SK-N-SH (cell line): ENCODE data around the gene NEURL1. TPM values are rescaled to one million over a fixed set of nuclear protein-coding genes. Genes with fewer than 3 reads are reported as not detected.

Experiments
- CTCF ChIA-PET: fragments of 300-600, 350-600 bp; formaldehyde crosslinking; extraction: SDS; loops from one replicate; lab custom pipeline; 2021; lab: Yijun Ruan, JAX
- POLR2A ChIA-PET: fragments of 350-600 bp; sonication (Branson Sonifier 250); formaldehyde crosslinking; extraction: SDS; loops from one replicate; lab custom pipeline; 2020; ENCODE audit warnings: antibody characterized with exemption, inconsistent platforms; lab: Yijun Ruan, JAX
- DNase-seq: peaks from one replicate; pipeline ENCODE4 v3.0.0; 2012
- H2AFZ ChIP-seq: fragments of 200-600 bp; sonication (generic); 2 replicates; pipeline ENCODE4 v1.8.1; 2016; ENCODE audit warnings: antibody characterized with exemption, mild to moderate bottlenecking, low read depth
- H3F3A ChIP-seq: fragments of 200-600 bp; sonication (generic); replicated peaks from 2 replicates; pipeline ENCODE3; 2016; ENCODE audit warnings: antibody characterized with exemption, mild to moderate bottlenecking; ENCODE audit not compliant: insufficient read depth
- H3K27ac ChIP-seq, 2 experiments: fragments of 200-500 bp in 1 of 2; fragments of 200-600 bp in 1 of 2; sonication (Bioruptor generic) in 1 of 2; sonication (generic), shearing (Covaris generic) in 1 of 2; 2 replicates each; pipeline versions ENCODE4 v1.5.1 to v1.6.1; 2014 to 2016; ENCODE audit warnings: low read depth in 2 of 2, inconsistent platforms in 1 of 2, low read length in 1 of 2, mild to moderate bottlenecking in 1 of 2, mixed read lengths in 1 of 2
- H3K27me3 ChIP-seq: fragments of 200-600 bp; sonication (generic), shearing (Covaris generic); 2 replicates; pipeline ENCODE4 v1.6.1; 2016; ENCODE audit warnings: mixed run types; ENCODE audit not compliant: insufficient read depth
- H3K36me3 ChIP-seq, 2 experiments: fragments of 200-500 bp in 1 of 2; fragments of 200-600 bp in 1 of 2; sonication (Bioruptor generic) in 1 of 2; sonication (generic) in 1 of 2; replicated peaks in 1 of 2; 2 replicates each; pipeline versions ENCODE3 to v1.5.1; 2014 to 2016; ENCODE audit warnings: low read length in 1 of 2, mild to moderate bottlenecking in 1 of 2; ENCODE audit not compliant: insufficient read depth in 2 of 2, control insufficient read depth in 1 of 2
- H3K4me1 ChIP-seq, 2 experiments: fragments of 200-500 bp in 1 of 2; fragments of 200-600 bp in 1 of 2; sonication (Bioruptor generic) in 1 of 2; sonication (generic), shearing (Covaris generic) in 1 of 2; 2 replicates each; pipeline versions ENCODE4 v1.5.1 to v1.6.1; 2014 to 2016; ENCODE audit warnings: low read depth in 1 of 2, low read length in 1 of 2, mixed run types in 1 of 2; ENCODE audit not compliant: insufficient read depth in 2 of 2, control insufficient read depth in 1 of 2
- H3K4me2 ChIP-seq: fragments of 200-600 bp; sonication (generic), shearing (Covaris generic); 2 replicates; pipeline ENCODE4 v1.6.1; 2017; ENCODE audit warnings: mixed run types
- H3K4me3 ChIP-seq, 2 experiments: fragments of 200-500 bp in 1 of 2; fragments of 200-600 bp in 1 of 2; sonication (Bioruptor generic) in 1 of 2; sonication (generic), shearing (Covaris generic) in 1 of 2; 2 replicates each; pipeline versions ENCODE4 v1.5.1 to v1.8.1; 2014 to 2016; ENCODE audit warnings: low read depth in 2 of 2, inconsistent platforms in 1 of 2, low read length in 1 of 2, mild to moderate bottlenecking in 1 of 2, mixed read lengths in 1 of 2, moderate library complexity in 1 of 2
- H3K79me2 ChIP-seq: fragments of 200-600 bp; sonication (generic); 2 replicates; pipeline ENCODE4 v1.8.1; 2017; ENCODE audit warnings: mild to moderate bottlenecking; ENCODE audit not compliant: insufficient read depth
- H3K9ac ChIP-seq: fragments of 200-600 bp; sonication (generic); 2 replicates; pipeline ENCODE4 v1.6.1; 2017; ENCODE audit warnings: mixed run types
- H3K9me2 ChIP-seq: fragments of 200-600 bp; sonication (generic); 2 replicates; pipeline ENCODE4 v1.6.1; 2017; ENCODE audit warnings: mixed run types
- H3K9me3 ChIP-seq: fragments of 200-600 bp; sonication (generic); 2 replicates; pipeline ENCODE4 v1.6.1; 2017; ENCODE audit warnings: mixed run types, mild to moderate bottlenecking, moderate library complexity
- H4K20me1 ChIP-seq: fragments of 200-600 bp; sonication (generic); 2 replicates; pipeline ENCODE4 v1.6.1; 2017; ENCODE audit warnings: mild to moderate bottlenecking, mixed run types; ENCODE audit not compliant: insufficient read depth
- CHD2 ChIP-seq: fragments of 150-350 bp; IDR thresholded peaks from 2 replicates; pipeline ENCODE4 v1.6.1; 2018; ENCODE audit warnings: low read length; ENCODE audit not compliant: partially characterized antibody
- ELF1 ChIP-seq: IDR thresholded peaks from 2 replicates; pipeline ENCODE4 v1.4.0; 2012
- EZH2phosphoT487 ChIP-seq: fragments of 200-600 bp; sonication (generic); IDR thresholded peaks from 2 replicates; pipeline ENCODE4 v1.6.1; 2017; ENCODE audit warnings: low read depth, mixed run types, mild to moderate bottlenecking, antibody characterized with exemption, moderate library complexity, borderline replicate concordance
- IRF3 ChIP-seq: fragments of 150-350 bp; IDR thresholded peaks from 2 replicates; pipeline ENCODE4 v1.6.1; 2016; ENCODE audit warnings: mild to moderate bottlenecking, low read depth, low read length
- MAX ChIP-seq: IDR thresholded peaks from 2 replicates; pipeline ENCODE4 v1.4.0; 2012; ENCODE audit warnings: low read depth
- MEF2A ChIP-seq: IDR thresholded peaks from 2 replicates; pipeline ENCODE4 v1.4.0; 2012; ENCODE audit warnings: low read depth, borderline replicate concordance
- NFIC ChIP-seq: IDR thresholded peaks from 2 replicates; pipeline ENCODE4 v1.4.0; 2012; ENCODE audit warnings: borderline replicate concordance
- PBX3 ChIP-seq: IDR thresholded peaks from 2 replicates; pipeline ENCODE4; 2012
- POLR2AphosphoS5 ChIP-seq: IDR thresholded peaks from 2 replicates; pipeline ENCODE4 v1.6.1; 2012; ENCODE audit warnings: low read depth, low read length
- RCOR1 ChIP-seq: fragments of 150-350 bp; IDR thresholded peaks from 2 replicates; pipeline ENCODE4 v1.6.1; 2017; ENCODE audit warnings: antibody characterized with exemption, low read length
- REST ChIP-seq: IDR thresholded peaks from 2 replicates; pipeline ENCODE4 v1.6.1; 2012; ENCODE audit warnings: mild to moderate bottlenecking, low read depth, low read length, moderate library complexity
- SIN3A ChIP-seq: IDR thresholded peaks from 2 replicates; pipeline ENCODE4 v1.6.1; 2012; ENCODE audit warnings: low read depth, mild to moderate bottlenecking, low read length, moderate library complexity, borderline replicate concordance
- TCF12 ChIP-seq: IDR thresholded peaks from 2 replicates; pipeline ENCODE4 v1.4.0; 2012
- TEAD4 ChIP-seq: IDR thresholded peaks from 2 replicates; pipeline ENCODE4 v1.4.0; 2012; ENCODE audit warnings: mild to moderate bottlenecking, borderline replicate concordance; ENCODE audit not compliant: insufficient read depth
- USF2 ChIP-seq: fragments of 150-350 bp; IDR thresholded peaks from 2 replicates; pipeline ENCODE4 v1.6.1; 2017; ENCODE audit warnings: antibody characterized with exemption, low read length, low read depth, borderline replicate concordance
- ZBTB33 ChIP-seq: IDR thresholded peaks from 2 replicates; pipeline ENCODE4 v1.4.0; 2012; ENCODE audit warnings: low read depth, borderline replicate concordance
- WGBS: methylation state at CpG from one replicate; pipeline ENCODE4 v1.1.6; 2017; ENCODE audit warnings: low lambda C conversion rate; 5-methylcytosine and 5-hydroxymethylcytosine counted together
- polyA plus RNA-seq, 3 experiments: library from polyadenylated mRNA; depleted of rRNA; stranded (reverse); fragments of >200 nt; gene quantifications; 2 replicates each; pipeline ENCODE4 v1.2.3, GENCODE V29; 2012

Gene NEURL1
- polyA plus RNA-seq, 1 of the 3 experiments (the other 2 are of a cell fraction): 0.05 TPM

- Histone ChIP-seq H3F3A (no peaks in the 10 kb centered on the region), H4K20me1 (no peaks in the 10 kb centered on the region), H3K27ac (no peak overlapping the region), H3K36me3 (no peaks in the 10 kb centered on the region), H3K4me3 (no peak overlapping the region), H3K9me3 (no peaks in the 10 kb centered on the region), H2AFZ (no peak overlapping the region), H3K4me1 (peaks cover 0 to 12% of the 10 kb centered on the region in 2 experiments; a peak in 1 of 4 replicates), H3K9ac (no peak overlapping the region), H3K4me2 (no peak overlapping the region), H3K27me3 (no peaks in the 10 kb centered on the region), H3K79me2 (no peaks in the 10 kb centered on the region), H3K9me2 (no peaks in the 10 kb centered on the region)
- no peak for DNase-seq
- TF ChIP-seq CHD2 (no peak), EZH2phosphoT487 (no peak), POLR2AphosphoS5 (no peak), TEAD4 (no peak), MAX (no peak), ELF1 (no peak), NFIC (no peak), PBX3 (no peak), ZBTB33 (no peak), TCF12 (no peak)
- ChIA-PET POLR2A (no interaction called here), CTCF (interaction anchor here (1.7 kb wide), 1 partner anchor 20 kb away, joined by 8 read pairs; no protein-coding TSS in a partner anchor)
- WGBS: 66% methylated on average over 4 of the region's 4 CpGs
These were observed 68.9 kb downstream of the NEURL1 start for GRCh38 chr10:103562383-103562782.

GRCh38 chr10:103563231-103564115, 70.0 kb downstream of the NEURL1 start:
- 76% methylated on average over 7 of the region's 7 CpGs for WGBS
- Histone ChIP-seq H3K4me3 (no peak overlapping the region), H4K20me1 (no peaks in the 10 kb centered on the region), H3F3A (no peaks in the 10 kb centered on the region), H3K9me3 (no peaks in the 10 kb centered on the region), H3K4me1 (peaks cover 0 to 16% of the 10 kb centered on the region in 2 experiments; a peak in 1 of 4 replicates), H3K9ac (no peak overlapping the region), H3K79me2 (no peaks in the 10 kb centered on the region), H3K27me3 (no peaks in the 10 kb centered on the region; the same call in 1 of the 2 replicates), H3K36me3 (no peaks in the 10 kb centered on the region), H3K27ac (no peak overlapping the region), H3K9me2 (no peaks in the 10 kb centered on the region), H2AFZ (no peak overlapping the region), H3K4me2 (no peak overlapping the region)
- ChIA-PET POLR2A (interaction anchor here (0.6 to 0.8 kb wide), 2 partner anchors 21 to 61 kb away, joined by 3 read pairs; no protein-coding TSS in a partner anchor), CTCF (interaction anchor here (0.6 to 3.3 kb wide), 30 partner anchors 8 to 728 kb away, joined by 3 to 27 read pairs (median 6); partner anchors contain the start of gene NEURL1)
- no peak for DNase-seq
- TF ChIP-seq ELF1: no peak
- no peak for TF ChIP-seq REST
- no peak for TF ChIP-seq USF2
- no peak for TF ChIP-seq EZH2phosphoT487
- no peak for TF ChIP-seq MEF2A
- no peak for TF ChIP-seq SIN3A
- TF ChIP-seq IRF3: no peak
- TF ChIP-seq RCOR1: no peak
